ENCODE measurements around the gene GTF2E1. TPM values are rescaled to one million over a fixed set of nuclear protein-coding genes. Genes with fewer than 3 reads are reported as not detected.
"Not testable (repeated sequence)": the region's sequence is repeated elsewhere in the genome, so short reads cannot be mapped to it uniquely, and the experiment has no call there.

GTF2E1 gene
- total RNA-seq, 4 donors from 2014 or later: 3.1 to 14.5 (median 8.3) TPM

GRCh38 chr3:120780977-120781376 lies 38.4 kb downstream of the GTF2E1 start:
- Histone ChIP-seq H3K27ac (no peak overlapping the region), H3K4me3 (no peak overlapping the region), H3K9me3 (no peaks in the 10 kb centered on the region), H3K36me3 (peaks cover 0 to 53% (median 0%) of the 10 kb centered on the region in 3 donors), H3K27me3 (no peaks in the 10 kb centered on the region), H3K4me1 (no peaks in the 10 kb centered on the region)
- intact Hi-C loops (cut with DNase I): no loop called here
- no peak for DNase-seq
- WGBS, 2 donors: 73 to 75% methylated on average over 13 of the region's 13 CpGs
- TF ChIP-seq CTCF (IDR thresholded peaks at IDR 0.05) (no peak), POLR2A (IDR thresholded peaks at IDR 0.05) (no peak)

- peaks cover 0 to 19% (median 0%) of the 10 kb centered on the region in 3 donors for H3K36me3 ChIP-seq
- H3K4me1 ChIP-seq; H3K27ac ChIP-seq; intact Hi-C loops (cut with DNase I); H3K4me3 ChIP-seq; H3K27me3 ChIP-seq; H3K9me3 ChIP-seq; DNase-seq: not testable (repeated sequence)
- WGBS, 2 donors: 61 to 62% methylated on average over 5 of the region's 5 CpGs
These were observed 43.3 kb downstream of the GTF2E1 start for GRCh38 chr3:120785832-120786231.

GRCh38 chr3:120791010-120791409 lies 48.5 kb downstream of the GTF2E1 start:
- DNase-seq: no peak

GRCh38 chr3:120791913-120792312 lies 49.4 kb downstream of the GTF2E1 start:
- Histone ChIP-seq H3K4me1 (no peaks in the 10 kb centered on the region), H3K36me3 (no peaks in the 10 kb centered on the region), H3K27ac (no peak overlapping the region), H3K4me3 (no peak overlapping the region), H3K9me3 (no peaks in the 10 kb centered on the region), H3K27me3 (no peaks in the 10 kb centered on the region)
- no peak for TF ChIP-seq CTCF (IDR thresholded peaks at IDR 0.05)
- no peak for TF ChIP-seq POLR2A (IDR thresholded peaks at IDR 0.05)
- WGBS, 2 donors: 13 to 15% methylated on average over 1 of the region's 1 CpG
- intact Hi-C loops (cut with DNase I): loop anchor here (5.0 kb wide), 1 partner anchor 445 kb away; the partner anchor contains the start of gene LRRC58
- DNase-seq: no peak

More at GRCh38 chr3:120791010-120791409, 48.5 kb downstream of the GTF2E1 start:
- TF ChIP-seq CTCF (IDR thresholded peaks at IDR 0.05): no peak
- TF ChIP-seq POLR2A (IDR thresholded peaks at IDR 0.05): no peak
- intact Hi-C loops (cut with DNase I): loop anchor here (5.0 kb wide), 1 partner anchor 444 kb away; the partner anchor contains the start of gene LRRC58
- Histone ChIP-seq H3K36me3 (no peaks in the 10 kb centered on the region), H3K4me3 (no peak overlapping the region), H3K4me1 (no peaks in the 10 kb centered on the region), H3K27me3 (no peaks in the 10 kb centered on the region), H3K9me3 (no peaks in the 10 kb centered on the region), H3K27ac (no peak overlapping the region)
- WGBS, 2 donors: 65 to 78% methylated on average over 1 of the region's 1 CpG

GRCh38 chr3:120793601-120794000 lies 51.1 kb downstream of the GTF2E1 start:
- no peak for TF ChIP-seq POLR2A (IDR thresholded peaks at IDR 0.05)
- no peak for TF ChIP-seq CTCF (IDR thresholded peaks at IDR 0.05)
- intact Hi-C loops (cut with DNase I): loop anchor here (5.0 kb wide), 1 partner anchor 446 kb away; the partner anchor contains the start of gene LRRC58
- no peak for DNase-seq
- Histone ChIP-seq H3K4me1 (no peaks in the 10 kb centered on the region), H3K27ac (no peak overlapping the region), H3K4me3 (no peak overlapping the region), H3K27me3 (no peaks in the 10 kb centered on the region), H3K36me3 (no peaks in the 10 kb centered on the region), H3K9me3 (no peaks in the 10 kb centered on the region)
- 56 to 57% methylated on average over 1 of the region's 1 CpG for WGBS, 2 donors

Data from esophagus squamous epithelium (tissue), 5 donors.